NB4 (cell line): Measurements from ENCODE around the gene NREP.

Experiments
- CTCF ChIP-seq: IDR thresholded peaks from one replicate; pipeline ENCODE4 v1.5.1; 2012; ENCODE audit warnings: low read depth, low read length
- MYC ChIP-seq: IDR thresholded peaks from 2 replicates; pipeline ENCODE4 v1.6.1; 2011; ENCODE audit warnings: low read depth, low read length
- POLR2A ChIP-seq: IDR thresholded peaks from 2 replicates; pipeline ENCODE4 v1.6.1; 2011; ENCODE audit warnings: mild to moderate bottlenecking; ENCODE audit not compliant: insufficient read length; ENCODE audit errors: extremely low read depth

- no peak for TF ChIP-seq POLR2A
- TF ChIP-seq CTCF, result no peak
- TF ChIP-seq MYC, result no peak
These were observed 27.6 kb upstream of the NREP start for GRCh38 chr5:111784491-111785181.
